Keratinocyte (primary cell): ENCODE results near the gene RIPK1. TPM values are rescaled to one million over a fixed set of nuclear protein-coding genes. Genes with fewer than 3 reads are reported as not detected.

Experiments used
- DNase-seq: peaks from one replicate; pipeline ENCODE4 v3.0.0-alpha.2; 2011; ENCODE audit warnings: low read depth, missing footprints, low spot score
- FAIRE-seq: peaks from 2 replicates; lab custom pipeline; 2011; peaks lifted over from hg19 to GRCh38; lab: Jason Lieb, UNC
- H2AFZ ChIP-seq: 2 replicates; pipeline ENCODE4 v1.6.0; 2012; ENCODE audit warnings: low read length, control low read depth, inconsistent platforms; ENCODE audit not compliant: control insufficient read depth
- H3K27ac ChIP-seq: 2 replicates; pipeline ENCODE4 v1.5.1; 2011; ENCODE audit warnings: low read length; ENCODE audit not compliant: control insufficient read depth, insufficient read depth
- H3K27me3 ChIP-seq: 3 replicates; pipeline ENCODE4 v1.6.0; 2011; ENCODE audit warnings: low read length; ENCODE audit not compliant: control insufficient read depth, insufficient read depth; ENCODE audit errors: extremely low read depth
- H3K36me3 ChIP-seq, 2 experiments: 2 replicates in 1 of 2; 3 replicates in 1 of 2; pipeline ENCODE4 v1.5.1; 2011; ENCODE audit warnings: low read length in 2 of 2, mild to moderate bottlenecking in 1 of 2; ENCODE audit not compliant: control insufficient read depth in 2 of 2, insufficient read depth in 2 of 2; ENCODE audit errors: extremely low read depth in 1 of 2
- H3K4me1 ChIP-seq: 3 replicates; pipeline ENCODE4 v1.5.1; 2011; ENCODE audit warnings: low read length; ENCODE audit not compliant: control insufficient read depth, insufficient read depth; ENCODE audit errors: extremely low read depth
- H3K4me2 ChIP-seq: 3 replicates; pipeline ENCODE4 v1.6.0; 2011; ENCODE audit warnings: low read depth, low read length; ENCODE audit not compliant: control insufficient read depth, insufficient read depth; ENCODE audit errors: extremely low read depth
- H3K4me3 ChIP-seq, 3 experiments: fragments of 200-600 bp in 1 of 3; sonication (generic) in 1 of 3; 2 replicates in 2 of 3; 3 replicates in 1 of 3; pipeline ENCODE4 v1.5.1; 2011 to 2016; ENCODE audit warnings: low read length in 3 of 3, mild to moderate bottlenecking in 3 of 3, control low read depth in 2 of 3, inconsistent platforms in 1 of 3, low read depth in 1 of 3, mixed read lengths in 1 of 3, mixed run types in 1 of 3, moderate library complexity in 1 of 3; ENCODE audit not compliant: control insufficient read depth in 2 of 3, insufficient read depth in 2 of 3; ENCODE audit errors: extremely low read depth in 1 of 3
- H3K79me2 ChIP-seq: 2 replicates; pipeline ENCODE4 v1.6.0; 2012; ENCODE audit warnings: low read length; ENCODE audit not compliant: control insufficient read depth, insufficient read depth
- H3K9ac ChIP-seq: 3 replicates; pipeline ENCODE4 v1.6.0; 2011; ENCODE audit warnings: low read length; ENCODE audit not compliant: control insufficient read depth, insufficient read depth; ENCODE audit errors: extremely low read depth
- H3K9me1 ChIP-seq: 3 replicates; pipeline ENCODE4 v1.6.0; 2011; ENCODE audit warnings: low read length; ENCODE audit not compliant: control insufficient read depth, insufficient read depth; ENCODE audit errors: extremely low read depth
- H3K9me3 ChIP-seq: 2 replicates; pipeline ENCODE4 v1.5.1; 2012; ENCODE audit warnings: low read depth, low read length; ENCODE audit not compliant: control insufficient read depth
- H4K20me1 ChIP-seq: 3 replicates; pipeline ENCODE4 v1.6.0; 2011; ENCODE audit warnings: low read length; ENCODE audit not compliant: control insufficient read depth, insufficient read depth; ENCODE audit errors: extremely low read depth
- CTCF ChIP-seq, 3 experiments: IDR thresholded peaks in 1 of 3; conservative IDR thresholded peaks in 1 of 3; optimal IDR thresholded peaks in 1 of 3; 2 replicates in 2 of 3; 3 replicates in 1 of 3; pipeline versions ENCODE3 to v1.5.1; 2011; ENCODE audit warnings: low read length in 3 of 3, mild to moderate bottlenecking in 3 of 3, moderate library complexity in 2 of 3, control low read depth in 1 of 3, inconsistent platforms in 1 of 3; ENCODE audit not compliant: insufficient read depth in 2 of 3; ENCODE audit errors: extremely low read depth in 1 of 3
- EZH2 ChIP-seq: IDR thresholded peaks from one replicate; pipeline ENCODE4 v1.6.1; 2012; ENCODE audit warnings: inconsistent platforms, mild to moderate bottlenecking, low read length, moderate library complexity
- dilution Hi-C: fragments of 300-500 bp; cut with MboI; formaldehyde crosslinking; loops from one replicate; pipeline ENCODE4 v1.7.0; 2020; ENCODE audit warnings: low sequenced_read_pairs; ENCODE audit not compliant: extremely low pct_ligation_motif_present
- polyA plus RNA-seq, 5 experiments: library from polyadenylated mRNA; depleted of rRNA in 3 of 5; stranded (reverse) in 3 of 5; stranded (forward) in 1 of 5; unstranded in 1 of 5; fragments of >200 nt; gene quantifications; 1 replicate in 1 of 5; 2 replicates in 3 of 5; 3 replicates in 1 of 5; pipeline versions ENCODE4 v1.2.1 to v1.2.3, GENCODE V29; 2011 to 2012; ENCODE audit warnings: missing spikeins in 2 of 5, low read depth in 1 of 5, low replicate concordance in 1 of 5

RIPK1 gene
- polyA plus RNA-seq, 1 donor (not counting 4 experiments of a cell fraction or from before 2014, with no cell fraction given), result 13.8 TPM

- Histone ChIP-seq H3K27me3 (no peaks in the 10 kb centered on the region), H4K20me1 (no peaks in the 10 kb centered on the region), H3K4me3 (peak overlapping the region in 2 of 3 experiments; percentile 54 to 67), H3K27ac (peak overlapping the region; percentile 93), H3K4me2 (peak overlapping the region; percentile 93), H3K36me3 (no peaks in the 10 kb centered on the region), H3K4me1 (peaks cover 20% of the 10 kb centered on the region), H3K9ac (peak overlapping the region; percentile 72), H3K79me2 (no peaks in the 10 kb centered on the region), H3K9me3 (no peaks in the 10 kb centered on the region), H3K9me1 (no peaks in the 10 kb centered on the region), H2AFZ (peak overlapping the region; percentile 96)
- dilution Hi-C loops, result no loop called here
- no peak for FAIRE-seq
- no peak for DNase-seq
- TF ChIP-seq EZH2 (no peak), CTCF (optimal IDR thresholded peaks at IDR 0.05 in 1 of 3, IDR thresholded peaks at IDR 0.05 in 1 of 3, conservative IDR thresholded peaks at IDR 0.05 in 1 of 3; ENCODE audit: extremely low read depth in 1 of 3, insufficient read depth in 2 of 3, low read length in 3 of 3) (no peak)
Measured at GRCh38 chr6:3022765-3023662, 45.3 kb upstream of the RIPK1 start.

GRCh38 chr6:3023663-3024483 lies 44.4 kb upstream of the RIPK1 start:
- Histone ChIP-seq H3K9me3 (no peaks in the 10 kb centered on the region), H3K9ac (peak overlapping the region; percentile 72), H3K4me1 (peaks cover 20% of the 10 kb centered on the region), H3K36me3 (no peaks in the 10 kb centered on the region), H3K27me3 (no peaks in the 10 kb centered on the region), H3K9me1 (no peaks in the 10 kb centered on the region), H3K4me3 (peak overlapping the region in 2 of 3 experiments; percentile 54 to 67), H4K20me1 (no peaks in the 10 kb centered on the region), H3K4me2 (peak overlapping the region; percentile 93), H3K27ac (peak overlapping the region; percentile 93), H2AFZ (peak overlapping the region; percentile 96), H3K79me2 (no peaks in the 10 kb centered on the region)
- peak; percentile 56 for FAIRE-seq
- TF ChIP-seq CTCF (optimal IDR thresholded peaks at IDR 0.05 in 1 of 3, IDR thresholded peaks at IDR 0.05 in 1 of 3, conservative IDR thresholded peaks at IDR 0.05 in 1 of 3; ENCODE audit: extremely low read depth in 1 of 3, insufficient read depth in 2 of 3, low read length in 3 of 3) (no peak), EZH2 (no peak)
- dilution Hi-C loops, result no loop called here
- peak; percentile 49 for DNase-seq
